OCI-LY1 (cell line): ENCODE results near the gene SLC31A1.

ENCODE experiments used
- H2AFZ ChIP-seq: fragments of 200-600 bp; sonication (generic), shearing (Covaris generic); 2 replicates; pipeline ENCODE4 v1.6.0; 2014; ENCODE audit warnings: antibody characterized with exemption, mild to moderate bottlenecking, low read length
- H3F3A ChIP-seq: fragments of 200-600 bp; sonication (generic), shearing (Covaris generic); 2 replicates; pipeline ENCODE4 v1.6.0; 2014; ENCODE audit warnings: mild to moderate bottlenecking, antibody characterized with exemption, low read length, moderate library complexity; ENCODE audit not compliant: insufficient read depth
- H3K27ac ChIP-seq: fragments of 200-600 bp; sonication (generic); 2 replicates; pipeline ENCODE4 v1.5.1; 2014; ENCODE audit warnings: low read length, mixed run types, mild to moderate bottlenecking, low read depth; ENCODE audit not compliant: poor library complexity, severe bottlenecking
- H3K27me3 ChIP-seq: fragments of 200-600 bp; sonication (generic); 2 replicates; pipeline ENCODE4 v1.6.0; 2014; ENCODE audit warnings: antibody characterized with exemption, mild to moderate bottlenecking, low read length, moderate library complexity; ENCODE audit not compliant: insufficient read depth
- H3K36me3 ChIP-seq: fragments of 200-600 bp; sonication (generic); 2 replicates; pipeline ENCODE4 v1.6.1; 2014; ENCODE audit warnings: mild to moderate bottlenecking, antibody characterized with exemption, low read length, moderate library complexity, mixed read lengths; ENCODE audit not compliant: insufficient read depth
- H3K4me1 ChIP-seq: fragments of 200-600 bp; sonication (generic); 2 replicates; pipeline ENCODE4 v1.5.1; 2014; ENCODE audit warnings: mild to moderate bottlenecking, low read length, moderate library complexity; ENCODE audit not compliant: insufficient read depth, severe bottlenecking
- H3K4me2 ChIP-seq: fragments of 200-600 bp; sonication (generic), shearing (Covaris generic); 2 replicates; pipeline ENCODE4 v1.6.1; 2014; ENCODE audit warnings: low read length
- H3K4me3 ChIP-seq: fragments of 200-600 bp; sonication (generic); 2 replicates; pipeline ENCODE4 v1.5.1; 2014; ENCODE audit warnings: low read length, low read depth, mild to moderate bottlenecking, mixed read lengths; ENCODE audit not compliant: poor library complexity, severe bottlenecking
- H3K79me2 ChIP-seq: fragments of 200-600 bp; shearing (Covaris generic); 2 replicates; pipeline ENCODE4 v1.6.1; 2016; ENCODE audit warnings: mixed run types, low read length, mixed read lengths; ENCODE audit not compliant: insufficient read depth
- H3K9ac ChIP-seq: fragments of 200-600 bp; sonication (generic), shearing (Covaris generic); 2 replicates; pipeline ENCODE4 v1.6.1; 2014; ENCODE audit warnings: mild to moderate bottlenecking, low read length, mixed read lengths
- H3K9me2 ChIP-seq: fragments of 200-600 bp; sonication (generic), shearing (Covaris generic); 2 replicates; pipeline ENCODE4 v1.6.1; 2014; ENCODE audit warnings: low read depth, mild to moderate bottlenecking, low read length, mixed read lengths
- H3K9me3 ChIP-seq: fragments of 200-600 bp; shearing (Covaris generic); 2 replicates; pipeline ENCODE4 v1.6.1; 2014; ENCODE audit warnings: low read length, mixed read lengths
- H4K20me1 ChIP-seq: fragments of 200-600 bp; sonication (generic), shearing (Covaris generic); 2 replicates; pipeline ENCODE4 v1.6.0; 2016; ENCODE audit warnings: mild to moderate bottlenecking, low read length; ENCODE audit not compliant: insufficient read depth
- EZH2 ChIP-seq: fragments of 200-600 bp; sonication (generic), shearing (Covaris generic); IDR thresholded peaks from 2 replicates; pipeline ENCODE4 v1.8.0; 2017; ENCODE audit warnings: borderline replicate concordance, mixed run types, mild to moderate bottlenecking, antibody characterized with exemption, low read length, moderate library complexity, mixed read lengths
- TF ChIP-seq, protein P1 (sequence below): fragments of 200-600 bp; sonication (generic), shearing (Covaris generic); IDR thresholded peaks from 2 replicates; pipeline ENCODE4 v1.5.1; 2017; ENCODE audit warnings: mild to moderate bottlenecking, antibody characterized with exemption, low read length, moderate library complexity, mixed read lengths

The SLC31A1 gene

DNA sequence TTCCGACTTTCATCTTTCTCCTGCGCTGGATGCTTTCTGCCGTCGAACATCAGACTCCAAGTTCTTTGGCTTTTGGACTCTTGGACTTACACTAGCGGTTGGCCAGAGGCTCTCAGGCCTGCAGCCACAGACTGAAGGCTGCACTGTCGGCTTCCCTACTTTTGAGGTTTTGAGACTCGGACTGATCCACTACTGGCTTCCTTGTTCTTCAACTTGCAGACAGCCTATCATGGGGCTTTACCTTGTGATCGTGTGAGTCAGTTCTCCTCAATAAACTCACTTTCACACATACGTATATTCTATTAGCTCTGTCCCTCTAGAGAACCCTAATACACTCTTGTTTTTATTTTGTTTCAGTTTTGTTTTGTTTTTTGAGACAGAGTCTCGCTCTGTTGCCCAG lies 10.5 kb upstream of the SLC31A1 start:
- Histone ChIP-seq H3K9me2 (no peaks in the 10 kb centered on the region), H4K20me1 (no peaks in the 10 kb centered on the region), H3K4me1 (no peaks in the 10 kb centered on the region), H2AFZ (no peak overlapping the region), H3F3A (no peaks in the 10 kb centered on the region), H3K27me3 (no peaks in the 10 kb centered on the region), H3K36me3 (peaks cover 68% of the 10 kb centered on the region), H3K9me3 (no peaks in the 10 kb centered on the region), H3K27ac (no peak overlapping the region), H3K4me2 (no peak overlapping the region), H3K79me2 (peaks cover 23% of the 10 kb centered on the region), H3K4me3 (no peak overlapping the region), H3K9ac (no peak overlapping the region)
- TF ChIP-seq, protein P1, sequence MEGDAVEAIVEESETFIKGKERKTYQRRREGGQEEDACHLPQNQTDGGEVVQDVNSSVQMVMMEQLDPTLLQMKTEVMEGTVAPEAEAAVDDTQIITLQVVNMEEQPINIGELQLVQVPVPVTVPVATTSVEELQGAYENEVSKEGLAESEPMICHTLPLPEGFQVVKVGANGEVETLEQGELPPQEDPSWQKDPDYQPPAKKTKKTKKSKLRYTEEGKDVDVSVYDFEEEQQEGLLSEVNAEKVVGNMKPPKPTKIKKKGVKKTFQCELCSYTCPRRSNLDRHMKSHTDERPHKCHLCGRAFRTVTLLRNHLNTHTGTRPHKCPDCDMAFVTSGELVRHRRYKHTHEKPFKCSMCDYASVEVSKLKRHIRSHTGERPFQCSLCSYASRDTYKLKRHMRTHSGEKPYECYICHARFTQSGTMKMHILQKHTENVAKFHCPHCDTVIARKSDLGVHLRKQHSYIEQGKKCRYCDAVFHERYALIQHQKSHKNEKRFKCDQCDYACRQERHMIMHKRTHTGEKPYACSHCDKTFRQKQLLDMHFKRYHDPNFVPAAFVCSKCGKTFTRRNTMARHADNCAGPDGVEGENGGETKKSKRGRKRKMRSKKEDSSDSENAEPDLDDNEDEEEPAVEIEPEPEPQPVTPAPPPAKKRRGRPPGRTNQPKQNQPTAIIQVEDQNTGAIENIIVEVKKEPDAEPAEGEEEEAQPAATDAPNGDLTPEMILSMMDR: no peak
- no peak for TF ChIP-seq EZH2

DNA sequence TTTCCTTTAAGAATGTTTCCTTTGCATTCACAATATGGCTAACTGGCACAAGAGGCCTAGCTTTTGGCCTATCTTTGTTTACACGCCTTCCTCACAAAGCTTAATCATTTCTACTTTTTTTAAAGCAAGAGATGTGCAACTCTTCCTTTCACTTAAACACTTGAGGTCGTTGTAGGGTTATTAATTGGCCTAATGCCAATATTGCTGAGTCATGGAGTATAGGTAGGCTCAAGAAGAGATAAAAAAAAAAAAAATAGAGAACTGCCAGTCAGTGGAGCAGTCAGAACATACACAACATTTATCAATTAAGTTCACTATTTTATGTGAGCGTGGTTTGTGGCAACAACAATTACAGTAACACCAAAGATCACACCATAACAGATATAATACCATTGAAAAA lies 6.2 kb upstream of the SLC31A1 start:
- Histone ChIP-seq H3K4me1 (peaks cover 18% of the 10 kb centered on the region), H3K27me3 (no peaks in the 10 kb centered on the region), H3K9ac (no peak overlapping the region), H3K9me3 (no peaks in the 10 kb centered on the region), H3F3A (peaks cover 8% of the 10 kb centered on the region), H3K4me2 (no peak overlapping the region), H4K20me1 (no peaks in the 10 kb centered on the region), H3K79me2 (peaks cover 58% of the 10 kb centered on the region), H3K36me3 (peaks cover 43% of the 10 kb centered on the region), H3K27ac (no peak overlapping the region), H3K9me2 (no peaks in the 10 kb centered on the region), H3K4me3 (no peak overlapping the region), H2AFZ (no peak overlapping the region)
- TF ChIP-seq, protein P1: no peak
- TF ChIP-seq EZH2: no peak

DNA sequence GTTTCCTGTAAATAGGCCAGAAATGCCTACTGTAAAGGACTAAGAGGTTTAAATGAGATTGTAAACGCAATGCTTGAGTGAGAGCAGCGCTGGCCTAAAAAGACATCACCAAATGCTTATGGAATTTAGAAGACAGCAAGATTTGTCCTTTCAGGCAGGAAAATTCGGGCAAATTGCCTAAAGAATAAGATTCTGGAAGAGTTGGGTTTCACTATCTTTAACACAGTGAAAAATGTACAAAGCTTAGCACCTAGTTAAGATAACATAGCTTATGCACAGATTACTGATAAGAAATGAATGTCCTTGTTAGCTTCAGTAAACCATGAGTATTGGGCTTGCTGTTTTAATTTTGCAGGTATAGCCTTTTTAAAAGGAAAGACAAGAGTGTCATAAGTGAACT lies 4.9 kb upstream of the SLC31A1 start:
- H2AFZ ChIP-seq: no peak overlapping the region
- no peak overlapping the region for H3K9ac ChIP-seq
- no peak overlapping the region for H3K4me3 ChIP-seq
- H3K36me3 ChIP-seq: peaks cover 39% of the 10 kb centered on the region
- peaks cover 8% of the 10 kb centered on the region for H3F3A ChIP-seq
- no peaks in the 10 kb centered on the region for H3K9me2 ChIP-seq
- no peaks in the 10 kb centered on the region for H3K9me3 ChIP-seq
- H3K27ac ChIP-seq: no peak overlapping the region
- TF ChIP-seq EZH2: no peak
- TF ChIP-seq, protein P1: no peak
- peaks cover 22% of the 10 kb centered on the region for H3K4me1 ChIP-seq
- H4K20me1 ChIP-seq: no peaks in the 10 kb centered on the region
- H3K4me2 ChIP-seq: no peak overlapping the region
- no peaks in the 10 kb centered on the region for H3K27me3 ChIP-seq
- H3K79me2 ChIP-seq: peaks cover 68% of the 10 kb centered on the region
